ENCODE data around the gene STPG3.
"Not testable (repeated sequence)": the region's sequence is repeated elsewhere in the genome, so short reads cannot be mapped to it uniquely, and the experiment has no call there.

STPG3 gene

DNA sequence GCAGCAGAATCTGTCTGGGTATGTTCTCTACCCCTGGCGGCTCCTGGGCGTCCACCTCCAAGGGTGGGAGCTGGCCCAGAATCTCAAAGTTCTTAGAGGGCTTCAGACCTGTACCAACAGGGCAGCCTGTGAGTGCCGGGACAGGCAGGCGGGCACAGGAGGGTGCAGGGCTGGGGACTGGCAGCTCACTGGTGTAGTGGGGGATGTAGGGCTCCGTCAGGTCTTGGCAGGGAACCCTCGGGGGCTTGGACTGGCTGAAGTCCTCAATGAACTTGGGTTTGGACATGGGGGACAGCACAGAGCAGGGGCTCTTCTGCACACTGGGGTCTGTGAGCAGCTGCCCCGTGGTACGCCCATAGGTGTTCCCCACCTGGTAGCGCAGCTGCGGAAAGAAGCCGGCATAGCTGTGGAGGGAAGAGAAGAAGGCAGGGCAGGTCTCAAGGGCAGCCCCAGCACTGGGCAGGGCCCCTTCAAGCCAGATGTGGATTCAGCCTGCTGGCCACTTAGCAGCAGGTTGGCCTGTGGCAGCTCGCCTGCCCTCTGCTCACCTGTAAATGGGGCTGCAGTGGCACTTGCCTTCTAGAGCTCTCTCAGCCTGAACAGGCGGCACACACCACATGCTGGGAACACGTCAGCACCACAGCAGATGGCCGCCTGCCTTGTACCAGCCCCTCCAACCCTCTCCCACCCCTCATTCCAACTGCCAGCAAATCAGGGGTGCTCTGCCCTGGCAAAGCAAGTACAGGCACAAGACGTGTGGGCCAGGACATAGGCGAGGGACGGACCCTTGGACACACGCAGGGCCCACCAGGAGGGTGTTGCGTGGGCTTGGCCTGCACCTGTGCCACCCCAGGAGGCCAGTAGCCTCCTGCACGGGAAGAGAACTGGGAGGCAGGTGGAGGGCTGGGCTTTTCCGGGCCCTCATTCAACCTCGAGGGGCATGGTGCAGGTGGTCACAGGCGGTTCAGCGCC lies 5.3 kb upstream of the STPG3 start:
- DNase-seq (ENCODE audit: low spot score), result no peak

DNA sequence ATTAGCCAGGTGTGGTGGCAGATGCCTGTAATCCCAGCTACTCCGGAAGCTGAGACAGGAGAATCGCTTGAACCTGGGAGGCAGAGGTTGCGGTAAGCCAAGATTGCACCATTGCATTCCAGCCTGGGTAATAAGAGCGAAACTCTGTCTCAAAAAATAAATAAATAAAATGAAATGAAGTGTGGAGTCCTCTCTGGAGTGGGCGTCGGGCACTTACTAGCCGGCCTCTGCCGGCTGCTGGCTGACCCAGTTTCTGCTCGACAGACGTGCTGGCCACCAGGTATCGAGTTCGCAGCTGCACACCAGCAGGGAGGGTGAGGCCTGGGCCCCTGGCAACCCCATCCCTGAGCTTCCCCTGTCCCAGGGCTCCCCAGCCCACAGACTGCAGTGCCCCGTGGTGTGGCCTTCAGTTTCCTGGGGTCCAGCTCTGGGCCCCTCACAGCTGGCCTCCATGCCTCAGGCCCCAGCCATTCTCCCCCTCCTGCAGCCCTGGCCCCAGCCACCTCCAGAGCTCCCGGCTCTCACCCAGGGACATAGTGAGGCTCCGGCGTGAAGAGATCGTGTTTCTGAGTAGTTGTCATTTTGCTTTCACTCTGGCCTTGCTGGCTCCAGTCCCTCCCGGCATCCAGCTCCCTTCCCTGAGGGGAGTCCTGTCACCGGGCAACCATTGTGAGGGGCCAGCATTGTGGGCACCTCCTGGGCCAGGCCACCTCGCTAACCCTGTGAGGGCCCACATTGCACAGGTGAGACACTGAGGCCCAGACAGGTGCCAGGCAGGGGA lies 3.8 kb upstream of the STPG3 start:
- no peak for DNase-seq (ENCODE audit: low spot score)

DNA sequence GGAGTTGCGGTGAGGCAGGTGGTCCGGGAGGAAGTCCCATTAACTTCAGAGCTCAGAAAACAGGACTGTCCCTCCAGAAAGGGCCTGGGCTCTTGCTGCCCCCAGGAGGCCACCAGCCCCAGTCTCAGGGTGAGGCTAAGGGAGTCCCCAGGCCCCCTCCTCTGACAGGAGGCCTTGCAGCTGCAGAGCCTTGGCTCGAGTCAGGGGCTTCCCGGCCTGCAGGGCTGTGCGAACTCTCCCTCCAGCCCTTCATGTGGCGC lies 3.2 kb upstream of the STPG3 start:
- DNase-seq (ENCODE audit: low spot score), result peak; percentile 22

DNA sequence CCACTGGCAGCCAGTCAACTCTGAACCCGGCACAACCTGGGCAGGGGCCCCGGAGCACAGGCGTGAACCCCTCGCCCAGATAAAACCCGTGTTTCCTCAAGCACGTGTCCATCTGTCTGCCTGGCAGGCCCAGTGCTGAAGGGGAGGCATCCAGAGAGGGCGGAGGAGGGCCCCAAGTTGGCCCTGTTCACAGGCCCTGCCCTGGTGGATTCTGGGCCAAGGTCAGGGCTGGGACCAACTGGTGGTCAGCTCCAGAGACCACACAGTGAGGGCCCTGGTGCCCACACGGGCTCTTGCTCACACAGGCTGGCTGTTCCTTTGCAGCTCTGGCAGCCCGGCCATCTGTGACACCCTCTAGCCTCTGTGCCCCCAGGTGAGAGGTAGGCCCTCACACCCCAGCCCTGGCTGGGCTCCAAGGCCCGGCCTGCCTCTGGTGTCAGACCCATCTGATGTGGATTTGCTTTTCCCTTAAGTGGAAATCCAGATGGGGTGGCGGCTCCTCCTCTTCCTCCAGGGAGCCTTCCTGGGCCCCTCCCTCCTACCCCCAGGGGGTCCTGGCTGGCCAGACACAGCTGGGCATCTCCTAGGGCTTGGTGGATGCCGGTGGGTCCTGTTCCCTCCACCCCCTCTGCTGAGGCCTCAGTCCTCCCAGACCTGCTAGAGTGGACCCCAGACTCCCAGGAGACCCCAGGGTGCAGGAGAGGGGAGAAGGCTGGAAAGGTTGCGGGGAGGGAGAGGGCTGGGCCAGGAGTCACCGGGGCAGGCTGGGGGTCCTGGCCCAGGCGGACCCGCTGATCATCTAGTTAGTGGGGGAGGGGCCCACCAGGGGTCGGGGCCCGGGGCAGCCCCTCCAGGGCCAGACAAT lies 525 bp upstream of the STPG3 start:
- DNase-seq (ENCODE audit: low spot score), result peak; percentile 31

DNA sequence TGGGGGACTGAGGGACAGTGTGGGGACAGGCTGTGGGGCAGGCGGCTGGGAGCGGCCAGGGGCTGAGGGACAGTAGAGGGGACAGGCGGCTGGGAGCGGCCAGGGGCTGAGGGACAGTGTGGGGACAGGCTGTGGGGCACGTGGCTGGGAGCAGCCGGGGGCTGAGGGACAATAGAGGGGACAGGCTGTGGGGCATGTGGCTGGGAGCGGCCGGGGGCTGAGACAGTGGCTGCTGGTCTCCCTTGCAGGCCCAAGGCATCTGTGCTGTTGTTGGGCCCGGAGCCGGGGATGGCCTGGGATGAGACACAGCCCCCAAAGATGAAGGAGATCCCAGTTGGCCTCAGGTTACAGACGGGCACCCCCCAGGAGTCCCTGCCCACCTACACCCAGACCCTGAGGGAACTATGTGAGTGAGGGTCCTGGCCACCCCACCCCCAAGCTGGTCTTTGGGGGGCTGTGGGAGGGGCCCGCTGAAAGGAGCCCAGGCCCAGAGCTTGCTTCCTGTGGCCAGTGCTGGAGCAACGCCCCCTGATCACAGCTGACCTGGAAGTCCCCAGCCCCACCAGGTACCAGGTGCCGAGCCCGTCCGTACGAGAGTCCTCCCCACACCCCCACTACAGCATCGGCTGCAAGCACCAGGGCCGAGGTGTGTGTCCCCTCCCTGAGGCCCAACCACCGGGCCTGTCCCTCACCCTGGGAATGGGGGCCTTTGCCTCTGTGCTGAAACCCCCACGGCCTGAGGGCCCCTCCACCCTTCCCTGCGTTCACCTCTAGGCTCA lies 593 bp downstream of the STPG3 start:
- no peak for DNase-seq (ENCODE audit: low spot score)

DNA sequence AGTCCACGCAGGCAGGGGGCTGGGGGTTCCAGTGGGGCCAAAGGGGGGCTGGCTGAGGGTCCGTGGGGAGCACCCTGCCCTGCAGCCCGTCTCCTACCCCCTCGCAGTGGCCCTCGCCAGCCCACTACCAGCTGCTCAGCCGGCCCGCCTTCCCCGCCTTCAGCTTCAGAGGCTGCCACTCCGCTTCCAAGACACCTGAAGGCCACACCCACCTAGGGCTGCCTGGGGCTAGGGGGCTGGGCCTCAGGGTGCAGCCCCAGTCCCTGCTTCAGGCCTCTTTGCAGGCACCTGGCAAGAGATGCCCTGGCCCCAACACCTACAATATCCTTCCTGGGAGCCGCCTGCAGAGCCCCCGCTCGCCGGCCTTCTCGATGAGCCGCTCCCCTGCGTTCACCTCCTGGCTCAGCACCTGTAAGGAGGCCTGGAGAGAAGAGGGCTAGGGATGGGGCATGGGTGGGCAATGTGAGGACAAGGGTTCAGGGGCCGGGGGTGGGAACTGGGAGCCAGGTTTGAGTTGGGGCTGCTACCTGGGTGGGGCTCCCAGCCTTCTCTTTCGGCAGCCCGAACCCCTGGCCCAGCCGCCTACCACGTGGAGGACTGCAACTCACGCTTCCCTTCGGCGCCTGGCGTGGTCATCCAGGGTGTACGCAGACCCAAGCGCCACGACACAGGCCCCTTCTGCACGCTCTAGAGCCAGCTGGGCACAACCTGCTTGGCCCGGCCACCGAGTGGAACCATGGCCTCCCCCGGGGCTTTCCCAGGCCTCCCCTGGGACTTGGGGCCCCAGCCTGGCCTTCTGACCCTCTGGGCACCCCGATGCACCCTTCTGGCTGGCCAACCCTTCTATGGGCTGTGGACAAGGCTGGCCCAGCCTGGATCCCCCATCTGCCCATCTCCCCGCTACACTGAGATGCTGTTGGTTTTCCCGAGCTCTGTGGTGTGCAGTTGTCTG lies 1.7 kb downstream of the STPG3 start:
- peak; percentile 19 for DNase-seq (ENCODE audit: low spot score)

DNA sequence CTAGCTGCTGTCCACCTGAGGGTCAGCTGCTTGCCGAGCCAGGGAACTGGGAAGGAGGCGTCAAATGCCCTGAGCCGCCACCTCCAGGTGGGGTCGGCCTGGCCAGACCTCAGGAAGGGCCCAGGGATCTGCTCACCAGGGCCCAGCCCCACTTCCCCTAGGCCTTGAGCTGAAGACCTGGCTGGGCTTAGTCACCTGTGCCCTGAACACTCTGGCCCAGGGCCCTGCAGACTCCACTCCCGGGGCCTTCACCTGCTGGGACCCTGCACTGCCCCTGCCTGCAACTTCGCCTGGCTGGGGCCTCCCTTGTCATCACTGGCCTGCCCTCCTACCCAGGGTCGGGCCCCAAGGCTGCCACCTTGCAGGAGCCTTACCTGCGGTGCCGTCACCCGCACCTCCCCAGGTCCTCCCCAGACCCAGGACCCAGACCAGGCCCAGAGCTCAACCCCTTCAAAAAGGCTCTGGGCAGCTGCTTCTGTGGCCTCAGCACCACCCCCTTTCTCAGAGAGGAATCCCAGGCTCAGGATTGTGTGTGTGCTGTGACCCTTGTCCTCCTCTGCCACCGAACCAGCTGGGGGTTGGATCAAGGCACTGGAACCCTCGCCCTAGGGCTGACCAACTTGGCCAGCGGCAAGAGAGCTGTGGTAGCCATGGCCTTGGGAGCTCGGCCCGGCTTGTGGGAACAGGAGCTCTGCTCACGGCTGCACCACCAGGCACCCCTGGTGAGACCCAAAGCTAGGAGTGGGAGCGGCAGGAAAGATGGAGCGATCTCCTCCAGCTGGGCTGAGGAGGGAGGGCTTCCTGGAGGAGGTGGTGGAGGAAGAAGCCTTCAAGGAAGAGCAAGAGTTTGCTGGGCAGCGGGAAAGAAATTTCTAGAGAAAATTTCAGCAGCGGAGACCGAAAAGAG lies 2.9 kb downstream of the STPG3 start:
- DNase-seq (ENCODE audit: low spot score), result peak; percentile 21

DNA sequence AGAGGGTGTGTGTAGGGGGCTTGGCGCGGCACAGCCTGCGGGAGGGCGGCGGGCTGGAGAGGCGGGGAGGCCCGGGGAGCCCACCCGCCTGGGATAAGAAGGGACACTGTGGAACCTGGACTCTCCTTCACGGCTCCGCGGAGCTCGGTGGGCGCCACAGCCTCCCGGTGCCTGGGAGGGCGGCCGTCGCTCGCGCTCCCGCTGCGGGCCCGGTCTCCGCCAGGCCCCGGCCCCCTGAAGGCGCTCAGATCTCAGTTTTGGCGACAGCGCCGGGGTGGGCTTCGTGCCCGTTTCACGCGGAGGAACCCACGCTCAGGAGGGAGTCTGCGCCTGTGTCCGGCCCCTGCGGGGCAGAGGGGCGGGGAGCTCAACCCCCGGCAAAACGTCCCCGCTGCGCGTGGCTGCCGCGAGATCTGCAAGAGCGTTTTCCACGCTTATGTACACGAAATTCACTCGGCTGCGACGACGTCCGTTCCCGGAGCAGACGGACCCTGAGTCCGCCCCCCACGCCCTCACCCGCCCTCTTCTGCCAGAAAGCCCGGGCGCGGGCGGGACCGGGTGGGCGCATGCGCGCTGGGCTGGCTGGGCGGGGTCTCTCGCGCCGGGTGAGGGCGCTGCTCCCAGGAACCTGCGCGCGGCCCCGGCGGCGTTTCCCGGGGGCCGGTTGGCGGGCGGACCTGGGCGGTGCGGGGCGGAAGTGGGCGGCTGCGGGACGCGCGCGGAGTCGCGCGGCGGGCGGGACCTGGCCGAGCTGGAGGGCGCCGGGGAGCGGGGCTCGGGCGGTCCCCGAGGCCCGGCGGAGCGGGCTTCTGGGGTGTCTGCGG lies 3.8 kb downstream of the STPG3 start, which contains the start of gene NELFB:
Gene NELFB (plus strand): TSS at position 704 of the 824 bp plus-strand sequence.
- peak; percentile 92 for DNase-seq (ENCODE audit: low spot score)

DNA sequence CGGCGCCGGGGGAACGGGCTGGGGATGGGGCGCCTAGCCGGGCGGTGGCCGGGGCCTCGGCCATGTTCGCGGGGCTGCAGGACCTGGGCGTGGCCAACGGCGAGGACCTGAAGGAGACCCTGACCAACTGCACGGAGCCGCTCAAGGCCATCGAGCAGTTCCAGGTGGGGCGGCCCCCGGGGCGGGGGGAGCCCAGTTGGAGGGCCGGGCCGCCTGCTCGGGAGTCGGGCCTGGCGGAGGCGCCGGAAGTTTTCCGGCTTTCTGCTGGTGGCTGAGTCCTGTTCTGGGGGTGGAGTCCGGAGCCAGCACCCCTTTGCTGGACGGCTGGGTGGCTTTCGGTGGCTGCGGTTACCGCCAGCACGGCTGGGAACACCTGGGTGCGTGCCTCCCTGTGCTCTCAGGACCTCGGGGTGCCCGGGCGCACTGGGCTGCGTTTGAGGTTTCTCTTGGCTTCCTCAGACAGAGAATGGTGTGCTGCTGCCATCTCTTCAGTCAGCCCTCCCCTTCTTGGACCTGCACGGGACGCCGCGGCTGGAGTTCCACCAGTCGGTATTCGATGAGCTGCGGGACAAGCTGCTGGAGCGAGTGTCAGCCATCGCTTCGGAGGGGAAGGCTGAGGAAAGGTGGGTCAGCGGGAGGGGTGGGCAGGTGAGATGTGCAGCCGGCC lies 4.5 kb downstream of the STPG3 start:
- no peak for DNase-seq (ENCODE audit: low spot score)

DNA sequence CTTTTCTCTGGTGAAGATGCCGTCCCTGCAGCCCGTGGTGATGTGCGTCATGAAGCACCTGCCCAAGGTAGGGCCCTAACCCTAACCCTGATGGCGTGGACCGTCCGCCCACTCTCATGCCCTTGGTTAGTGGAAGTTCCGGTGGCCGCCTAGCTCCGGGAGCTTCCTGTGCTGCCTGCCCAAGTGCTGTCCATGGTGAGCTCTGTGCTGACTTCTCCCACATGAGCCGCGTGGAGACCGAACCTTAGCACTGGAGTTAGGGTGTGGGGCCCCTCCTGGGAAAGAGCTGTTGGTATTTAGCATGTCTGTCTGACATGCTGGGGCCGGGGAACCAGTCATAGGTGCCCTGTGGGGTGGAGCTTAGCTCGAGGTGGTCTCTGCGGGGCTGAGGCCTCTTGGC lies 5.3 kb downstream of the STPG3 start:
- DNase-seq (ENCODE audit: low spot score), result no peak

DNA sequence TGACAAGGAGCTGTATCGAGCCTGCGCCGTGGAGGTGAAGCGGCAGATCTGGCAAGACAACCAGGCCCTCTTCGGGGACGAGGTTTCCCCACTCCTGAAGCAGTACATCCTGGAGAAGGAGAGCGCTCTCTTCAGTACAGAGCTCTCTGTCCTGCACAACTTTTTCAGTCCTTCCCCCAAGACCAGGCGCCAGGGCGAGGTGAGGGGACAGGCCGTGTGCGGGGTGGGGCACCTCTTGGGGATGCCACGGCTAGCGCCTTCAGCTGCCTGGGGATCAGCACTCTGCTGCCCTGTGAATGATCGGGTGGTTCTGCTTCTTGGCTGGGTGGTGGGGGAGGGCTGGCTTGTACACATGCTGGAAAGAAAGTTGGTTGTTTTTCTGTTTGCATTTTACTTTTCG lies 5.8 kb downstream of the STPG3 start:
- DNase-seq (ENCODE audit: low spot score), result no peak

DNA sequence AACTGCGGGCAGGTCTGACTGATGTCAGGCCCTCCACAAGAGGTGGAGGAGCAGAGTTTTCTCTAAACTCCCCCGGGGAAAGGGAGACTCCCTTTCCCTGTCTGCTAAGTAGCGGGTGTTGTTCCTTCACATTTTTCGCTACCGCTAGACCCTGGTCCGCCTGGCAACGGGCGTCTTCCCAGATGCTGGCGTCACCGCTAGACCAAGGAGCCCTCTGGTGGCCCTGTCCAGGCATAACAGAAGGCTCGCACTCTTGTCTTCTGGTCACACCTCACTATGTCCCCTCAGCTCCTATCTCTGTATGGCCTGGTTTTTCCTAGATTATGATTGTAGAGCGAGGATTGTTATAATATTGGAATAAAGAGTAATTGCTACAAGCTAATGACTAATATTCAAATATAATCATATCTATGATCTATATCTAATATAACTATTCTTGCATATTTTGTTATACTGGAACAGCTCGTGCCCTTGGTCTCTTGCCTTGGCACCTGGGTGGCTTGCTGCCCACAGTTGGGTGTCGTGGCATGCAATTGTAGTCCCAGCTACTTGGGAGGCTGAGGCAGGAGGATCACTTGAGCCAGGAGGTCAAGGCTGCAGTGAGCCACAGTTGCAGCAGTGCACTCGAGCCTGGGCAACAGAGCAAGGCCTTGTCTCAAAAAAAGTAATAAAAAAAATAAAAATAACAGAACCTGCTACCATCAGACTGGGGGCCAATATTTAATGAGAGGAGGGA lies 11.3 kb downstream of the STPG3 start:
- not testable (repeated sequence) for DNase-seq (ENCODE audit: low spot score)

DNA sequence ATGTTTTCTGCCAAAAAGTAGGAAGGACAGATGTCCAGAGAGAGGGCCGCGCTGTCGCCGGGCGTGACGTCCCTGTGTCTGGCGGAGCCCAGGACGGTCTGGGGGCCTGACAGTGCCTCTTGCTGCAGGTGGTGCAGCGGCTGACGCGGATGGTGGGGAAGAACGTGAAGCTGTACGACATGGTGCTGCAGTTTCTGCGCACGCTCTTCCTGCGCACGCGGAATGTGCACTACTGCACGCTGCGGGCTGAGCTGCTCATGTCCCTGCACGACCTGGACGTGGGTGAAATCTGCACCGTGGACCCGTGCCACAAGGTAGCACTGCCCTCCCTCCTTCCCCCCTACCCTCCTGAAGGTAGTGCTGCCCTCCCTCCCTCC lies 11.8 kb downstream of the STPG3 start:
- DNase-seq (ENCODE audit: low spot score), result no peak

DNA sequence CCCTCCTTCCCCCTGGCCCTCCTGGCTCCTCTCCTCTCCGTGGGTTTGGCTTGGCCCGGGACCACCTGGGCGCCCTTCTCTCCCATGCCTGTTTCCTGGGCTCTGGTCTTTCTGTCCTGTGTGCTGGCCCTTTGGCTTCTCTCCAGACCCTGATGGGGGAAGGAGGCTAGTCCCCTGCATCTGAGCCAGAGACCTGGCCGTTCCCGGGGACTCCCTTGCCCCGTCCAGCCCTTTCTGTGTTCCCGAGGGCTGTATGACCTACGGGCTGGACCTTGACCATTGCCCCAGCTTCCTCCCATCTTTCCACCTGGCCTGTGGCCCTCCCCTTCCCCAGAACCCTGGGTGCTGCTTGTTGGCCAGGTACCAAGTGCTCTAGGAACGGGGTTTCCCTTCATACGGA lies 12.4 kb downstream of the STPG3 start:
- DNase-seq (ENCODE audit: low spot score), result no peak

DNA sequence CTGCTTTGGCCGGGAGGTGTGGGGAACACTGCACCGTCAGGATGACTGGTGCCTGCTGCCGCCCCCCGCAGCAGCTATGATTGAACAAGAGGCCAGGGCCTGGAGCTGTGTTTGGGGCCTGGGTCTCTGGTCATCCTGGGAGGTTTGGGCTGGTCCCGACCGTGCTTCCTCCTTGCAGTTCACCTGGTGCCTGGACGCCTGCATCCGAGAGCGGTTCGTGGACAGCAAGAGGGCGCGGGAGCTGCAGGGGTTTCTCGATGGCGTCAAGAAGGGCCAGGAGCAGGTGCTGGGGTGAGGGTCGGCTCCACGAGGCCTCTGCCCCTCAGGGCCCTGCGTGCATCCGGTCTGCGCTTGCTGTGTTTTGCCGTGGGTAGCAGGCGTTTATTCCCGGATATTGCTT lies 13.0 kb downstream of the STPG3 start:
- DNase-seq (ENCODE audit: low spot score), result no peak

DNA sequence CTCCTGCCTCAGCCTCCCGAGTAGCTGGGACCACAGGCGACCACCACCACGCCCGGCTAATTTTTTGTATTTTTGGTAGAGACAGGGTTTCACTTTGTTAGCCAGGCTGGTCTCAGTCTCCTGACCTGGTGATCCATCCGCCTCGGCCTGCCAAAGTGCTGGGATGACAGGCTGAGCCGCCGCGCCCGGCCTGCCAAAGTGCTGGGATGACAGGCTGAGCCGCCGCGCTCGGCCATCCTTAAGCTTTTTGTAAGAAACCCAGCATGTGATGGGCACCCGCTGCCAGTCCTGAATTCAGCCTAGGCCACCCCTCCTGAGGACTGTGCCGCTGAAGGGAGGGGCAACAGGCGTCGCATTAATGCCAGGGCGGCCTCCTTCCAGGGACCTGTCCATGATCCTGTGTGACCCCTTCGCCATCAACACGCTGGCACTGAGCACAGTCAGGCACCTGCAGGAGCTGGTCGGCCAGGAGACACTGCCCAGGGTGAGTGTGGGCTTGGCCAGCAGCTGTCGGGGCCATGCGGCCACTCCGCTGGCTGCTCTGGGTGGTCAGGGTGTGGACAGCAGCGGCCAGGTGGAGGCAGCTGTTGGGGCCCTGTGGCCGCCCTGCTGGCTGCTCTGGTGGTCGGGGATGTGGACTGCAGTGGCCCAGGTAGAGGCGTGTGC lies 14.5 kb downstream of the STPG3 start:
- DNase-seq (ENCODE audit: low spot score), result no peak

DNA sequence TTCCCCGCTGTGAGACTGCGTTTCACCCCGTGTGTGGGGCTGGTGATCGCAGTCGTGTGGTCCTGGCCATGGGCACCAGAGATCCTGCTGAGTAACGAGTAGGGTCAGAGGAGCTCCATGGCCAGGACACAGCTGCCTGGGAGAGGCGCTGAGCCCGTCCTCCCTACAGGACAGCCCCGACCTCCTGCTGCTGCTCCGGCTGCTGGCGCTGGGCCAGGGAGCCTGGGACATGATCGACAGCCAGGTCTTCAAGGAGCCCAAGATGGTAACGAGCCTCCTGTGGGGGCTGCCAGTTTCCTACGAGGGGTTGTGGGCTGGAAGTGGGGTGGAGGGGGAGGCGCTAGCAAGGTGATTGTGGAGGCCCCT lies 15.1 kb downstream of the STPG3 start:
- DNase-seq (ENCODE audit: low spot score), result no peak

Data from hematopoietic multipotent progenitor cell treated with erythropoietin and hydrocortisone succinate and interleukin-3 and kit ligand, for 17 days (in vitro differentiated cells).